Activated naive CD4-positive, alpha-beta T cell treated with anti-CD3 and anti-CD28 coated beads, Interleukin-2, amount 10 ng/mL, durations not matched to agents 5 hours and 36 hours (primary cell): ENCODE results near the gene PLSCR5. TPM values are rescaled to one million over a fixed set of nuclear protein-coding genes. Genes with fewer than 3 reads are reported as not detected.

Source experiments
- total RNA-seq, 2 experiments: library from RNA; stranded (reverse); gene quantifications; one replicate each; pipeline ENCODE4 v1.2.3, GENCODE V29; 2021

The PLSCR5 gene, protein sequence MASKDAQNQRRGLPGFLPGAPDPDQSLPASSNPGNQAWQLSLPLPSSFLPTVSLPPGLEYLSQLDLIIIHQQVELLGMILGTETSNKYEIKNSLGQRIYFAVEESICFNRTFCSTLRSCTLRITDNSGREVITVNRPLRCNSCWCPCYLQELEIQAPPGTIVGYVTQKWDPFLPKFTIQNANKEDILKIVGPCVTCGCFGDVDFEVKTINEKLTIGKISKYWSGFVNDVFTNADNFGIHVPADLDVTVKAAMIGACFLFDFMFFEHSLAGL
- not detected for total RNA-seq

DNA sequence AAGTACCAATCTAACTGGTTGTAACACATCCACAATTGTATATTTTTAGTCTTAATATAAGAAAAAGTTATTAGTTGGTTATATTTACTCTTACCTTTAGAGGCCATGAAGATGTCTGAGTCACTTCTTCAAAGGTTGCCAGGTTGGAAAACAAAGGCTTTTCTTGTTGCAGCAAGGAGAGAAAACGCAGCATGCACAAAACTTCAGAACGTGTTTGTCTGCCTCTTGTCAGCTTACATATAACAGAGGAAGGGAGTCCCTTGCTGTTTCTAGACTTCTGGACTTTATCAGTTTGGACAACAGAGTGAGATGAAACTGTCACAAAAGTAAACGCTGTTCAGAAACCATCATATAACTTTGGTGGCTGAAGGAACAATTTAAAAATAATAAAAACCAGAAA, at the start of gene PLSCR5:
Gene PLSCR5 (minus strand): TSS at position 241 of the 400 bp plus-strand sequence. CDS start 134 bp downstream, at position 107.

GRCh38 chr3:146544002-146544928, 60.9 kb downstream of the PLSCR5 start, which contains the start of gene PLSCR1:
Gene PLSCR1, minus strand, starts transcription at chr3:146544607. Its CDS starts 8,055 bp downstream, at chr3:146536552.

Other genes starting within 250 kb of the PLSCR5 start
- not detected for gene PLSCR2, start 135.8 kb downstream of the PLSCR5 start, total RNA-seq
- gene PLSCR1, start 60.7 kb downstream of the PLSCR5 start, total RNA-seq = 10 to 100 TPM; 72.0 to 74.4 TPM